ENCODE data around the gene SELENOM. TPM values are rescaled to one million over a fixed set of nuclear protein-coding genes. Genes with fewer than 3 reads are reported as not detected.
"Not testable (repeated sequence)": the region's sequence is repeated elsewhere in the genome, so short reads cannot be mapped to it uniquely, and the experiment has no call there.

SELENOM gene
- polyA plus RNA-seq, 1 experiment = 292 TPM

GRCh38 chr22:31098632-31099110 lies 8.7 kb downstream of the SELENOM start:
- no peak overlapping the region for H3K4me3 ChIP-seq (ENCODE audit: low read depth, low read length)
- H3K27me3 ChIP-seq (ENCODE audit: control insufficient read depth, insufficient read depth, low read length) = no peaks in the 10 kb centered on the region
- peaks cover 37% of the 10 kb centered on the region for H3K36me3 ChIP-seq (ENCODE audit: control insufficient read depth, insufficient read depth, low read length)
- CTCF ChIA-PET = interaction anchor here (1.0 to 1.4 kb wide), 2 partner anchors 9 to 52 kb away, joined by 5 to 6 read pairs; partner anchors contain the start of gene SELENOM
- DNase-seq (ENCODE audit: low read depth) = no peak
- TF ChIP-seq, protein P1, sequence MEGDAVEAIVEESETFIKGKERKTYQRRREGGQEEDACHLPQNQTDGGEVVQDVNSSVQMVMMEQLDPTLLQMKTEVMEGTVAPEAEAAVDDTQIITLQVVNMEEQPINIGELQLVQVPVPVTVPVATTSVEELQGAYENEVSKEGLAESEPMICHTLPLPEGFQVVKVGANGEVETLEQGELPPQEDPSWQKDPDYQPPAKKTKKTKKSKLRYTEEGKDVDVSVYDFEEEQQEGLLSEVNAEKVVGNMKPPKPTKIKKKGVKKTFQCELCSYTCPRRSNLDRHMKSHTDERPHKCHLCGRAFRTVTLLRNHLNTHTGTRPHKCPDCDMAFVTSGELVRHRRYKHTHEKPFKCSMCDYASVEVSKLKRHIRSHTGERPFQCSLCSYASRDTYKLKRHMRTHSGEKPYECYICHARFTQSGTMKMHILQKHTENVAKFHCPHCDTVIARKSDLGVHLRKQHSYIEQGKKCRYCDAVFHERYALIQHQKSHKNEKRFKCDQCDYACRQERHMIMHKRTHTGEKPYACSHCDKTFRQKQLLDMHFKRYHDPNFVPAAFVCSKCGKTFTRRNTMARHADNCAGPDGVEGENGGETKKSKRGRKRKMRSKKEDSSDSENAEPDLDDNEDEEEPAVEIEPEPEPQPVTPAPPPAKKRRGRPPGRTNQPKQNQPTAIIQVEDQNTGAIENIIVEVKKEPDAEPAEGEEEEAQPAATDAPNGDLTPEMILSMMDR (IDR thresholded peaks at IDR 0.05; ENCODE audit: insufficient read depth, low read depth, low read length) = no peak
- POLR2A ChIA-PET = interaction anchor here (0.6 to 0.9 kb wide), 3 partner anchors 9 to 13 kb away, joined by 3 to 4 read pairs (median 4); partner anchors contain the start of gene SELENOM

DNA sequence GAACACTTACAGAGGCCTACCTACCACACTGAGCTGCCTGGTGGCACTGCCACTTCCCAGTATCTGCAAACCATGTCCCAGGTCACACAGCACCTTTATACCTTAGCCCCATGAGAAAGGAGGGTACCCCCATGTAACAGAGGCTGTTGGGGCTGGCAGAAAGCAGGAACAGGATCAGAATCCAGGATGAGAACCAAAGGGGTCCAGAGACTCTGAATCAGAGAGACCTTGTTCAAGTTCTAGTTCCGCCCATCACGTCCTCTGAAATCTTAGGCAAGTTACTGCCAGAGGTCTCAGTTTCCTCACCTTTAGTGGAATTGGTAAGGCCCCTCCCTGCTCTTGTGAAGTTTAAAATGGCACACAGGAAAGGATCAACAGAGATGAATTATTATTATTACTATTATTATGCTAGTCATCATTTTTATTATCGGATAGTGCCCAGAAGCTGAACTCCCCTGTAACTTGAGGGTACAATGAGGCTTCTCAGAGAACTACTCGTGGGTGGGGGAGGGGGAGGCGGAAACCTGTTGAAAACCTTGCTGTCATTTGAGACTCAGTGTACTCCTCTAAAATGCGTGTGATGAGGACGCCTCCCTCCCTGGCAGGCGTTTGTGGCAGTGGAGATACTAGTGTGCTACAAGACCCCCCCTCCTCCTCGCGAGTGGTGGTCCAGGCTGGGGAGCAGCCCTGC lies 9.3 kb downstream of the SELENOM start:
- Histone ChIP-seq H3K4me3 (ENCODE audit: low read depth, low read length) (no peak overlapping the region), H3K27me3 (ENCODE audit: control insufficient read depth, insufficient read depth, low read length) (no peaks in the 10 kb centered on the region), H3K36me3 (ENCODE audit: control insufficient read depth, insufficient read depth, low read length) (peaks cover 38% of the 10 kb centered on the region)
- no peak for DNase-seq (ENCODE audit: low read depth)
- ChIA-PET CTCF (interaction anchor here (1.4 kb wide), 1 partner anchor 52 kb away, joined by 6 read pairs; no protein-coding TSS in a partner anchor), POLR2A (interaction anchor here (0.6 to 0.9 kb wide), 2 partner anchors 10 to 365 kb away, joined by 4 to 5 read pairs; partner anchors contain the start of gene SELENOM)
- TF ChIP-seq, protein P1 (IDR thresholded peaks at IDR 0.05; ENCODE audit: insufficient read depth, low read depth, low read length) = no peak

GRCh38 chr22:31097539-31097938 lies 9.8 kb downstream of the SELENOM start:
- not testable (repeated sequence) for DNase-seq (ENCODE audit: low read depth); H3K4me3 ChIP-seq (ENCODE audit: low read depth, low read length); H3K27me3 ChIP-seq (ENCODE audit: control insufficient read depth, insufficient read depth, low read length)
- peaks cover 43% of the 10 kb centered on the region for H3K36me3 ChIP-seq (ENCODE audit: control insufficient read depth, insufficient read depth, low read length)
- CTCF ChIA-PET = interaction anchor here (1.2 kb wide), 1 partner anchor 23 kb away, joined by 3 read pairs; no protein-coding TSS in a partner anchor
- POLR2A ChIA-PET = interaction anchor here (0.6 kb wide), 1 partner anchor 364 kb away, joined by 5 read pairs; no protein-coding TSS in a partner anchor

GRCh38 chr22:31096657-31097279 lies 10.6 kb downstream of the SELENOM start:
- Histone ChIP-seq H3K36me3 (ENCODE audit: control insufficient read depth, insufficient read depth, low read length) (peaks cover 47% of the 10 kb centered on the region), H3K4me3 (ENCODE audit: low read depth, low read length) (no peak overlapping the region), H3K27me3 (ENCODE audit: control insufficient read depth, insufficient read depth, low read length) (no peaks in the 10 kb centered on the region)
- no peak for DNase-seq (ENCODE audit: low read depth)
- POLR2A ChIA-PET = no interaction called here
- CTCF ChIA-PET = interaction anchor here (0.7 to 2.0 kb wide), 6 partner anchors 11 to 176 kb away, joined by 3 to 15 read pairs (median 3); partner anchors contain the start of gene SELENOM
- TF ChIP-seq, protein P1 (IDR thresholded peaks at IDR 0.05; ENCODE audit: insufficient read depth, low read depth, low read length) = no peak

GRCh38 chr22:31095637-31096249 lies 11.6 kb downstream of the SELENOM start:
- Histone ChIP-seq H3K4me3 (ENCODE audit: low read depth, low read length) (no peak overlapping the region), H3K27me3 (ENCODE audit: control insufficient read depth, insufficient read depth, low read length) (no peaks in the 10 kb centered on the region), H3K36me3 (ENCODE audit: control insufficient read depth, insufficient read depth, low read length) (peaks cover 53% of the 10 kb centered on the region)
- POLR2A ChIA-PET = no interaction called here
- CTCF ChIA-PET = interaction anchor here (0.7 to 2.0 kb wide), 7 partner anchors 10 to 177 kb away, joined by 3 to 15 read pairs (median 3); partner anchors contain the start of gene SELENOM
- TF ChIP-seq, protein P1 (IDR thresholded peaks at IDR 0.05; ENCODE audit: insufficient read depth, low read depth, low read length) = no peak
- DNase-seq (ENCODE audit: low read depth) = no peak

All from BJ (cell line).